K562 (cell line): Measurements from ENCODE around the gene TCIRG1. TPM values are rescaled to one million over a fixed set of nuclear protein-coding genes. Genes with fewer than 3 reads are reported as not detected.

Source experiments
- E2F3 ChIP-seq: fragments of 250-450 bp; sonication (Bioruptor Pico); IDR thresholded peaks from 2 replicates; pipeline ENCODE4 v1.4.0; 2020; ENCODE audit warnings: mild to moderate bottlenecking
- ELF1 ChIP-seq: fragments of 200-800 bp; sonication (Bioruptor generic); IDR thresholded peaks from 2 replicates; pipeline ENCODE4 v1.6.1; 2016; ENCODE audit warnings: missing genetic modification characterization, missing compliant biosample characterization
- FOXM1 ChIP-seq, 2 experiments: fragments of 450-650 bp in 1 of 2; sonication (generic) in 1 of 2; formaldehyde crosslinking in 1 of 2; IDR thresholded peaks; 2 replicates each; pipeline versions ENCODE4 v1.6.1 to v1.9.0; 2017 to 2022; ENCODE audit warnings: low read depth in 2 of 2, mild to moderate bottlenecking in 2 of 2, missing genetic modification reagents in 1 of 2, moderate library complexity in 1 of 2
- KLF13 ChIP-seq: fragments of 450-650 bp; IDR thresholded peaks from 2 replicates; pipeline ENCODE4 v1.6.1; 2016; ENCODE audit warnings: missing genetic modification characterization, low read depth, mild to moderate bottlenecking, missing compliant biosample characterization, moderate library complexity, borderline replicate concordance
- MAZ ChIP-seq, 2 experiments: fragments of 450-650 bp in 1 of 2; sonication (generic) in 1 of 2; formaldehyde crosslinking; IDR thresholded peaks in 1 of 2; conservative IDR thresholded peaks in 1 of 2; 2 replicates each; pipeline versions ENCODE4 v1.4.0 to v1.5.0; 2020; ENCODE audit warnings: mild to moderate bottlenecking in 1 of 2, missing genetic modification reagents in 1 of 2
- MCM7 ChIP-seq, 2 experiments: fragments of 450-650 bp; IDR thresholded peaks; 2 replicates each; pipeline ENCODE4 v1.6.1; 2016 to 2018
- MEF2D ChIP-seq: conservative IDR thresholded peaks from 2 replicates; pipeline ENCODE4 v1.6.1; 2016; ENCODE audit warnings: low read depth, missing genetic modification characterization, missing compliant biosample characterization
- NR3C1 ChIP-seq: sonication (generic); formaldehyde crosslinking; IDR thresholded peaks from 2 replicates; pipeline ENCODE4 v1.8.1; 2022; ENCODE audit warnings: missing genetic modification reagents
- PCBP1 ChIP-seq: fragments of 200-400 bp; formaldehyde crosslinking; IDR thresholded peaks from 2 replicates; pipeline ENCODE4 v1.6.1; 2018; ENCODE audit warnings: mild to moderate bottlenecking, low read depth, low read length; ENCODE audit not compliant: poor library complexity, severe bottlenecking
- POLR3A ChIP-seq: IDR thresholded peaks from 2 replicates; pipeline ENCODE4 v1.6.1; 2011; ENCODE audit warnings: borderline replicate concordance, mild to moderate bottlenecking, moderate library complexity; ENCODE audit not compliant: insufficient read length, insufficient read depth; ENCODE audit errors: extremely low read depth
- PURB ChIP-seq: sonication (generic); formaldehyde crosslinking; IDR thresholded peaks from 2 replicates; pipeline ENCODE4 v1.9.0; 2021; ENCODE audit warnings: low read depth, mild to moderate bottlenecking, missing genetic modification reagents
- RCOR1 ChIP-seq, 2 experiments: IDR thresholded peaks; 2 replicates each; pipeline ENCODE4 v1.6.1; 2012; ENCODE audit warnings: low read depth in 2 of 2, low read length in 2 of 2, borderline replicate concordance in 1 of 2, improper control_type of control experiment in 1 of 2
- SRSF7 ChIP-seq: fragments of 200-400 bp; formaldehyde crosslinking; optimal IDR thresholded peaks from 2 replicates; pipeline ENCODE3; 2017; ENCODE audit warnings: mild to moderate bottlenecking, low read depth, low read length
- STAT6 ChIP-seq: sonication (generic); formaldehyde crosslinking; IDR thresholded peaks from 2 replicates; pipeline ENCODE4 v1.8.1; 2023; ENCODE audit warnings: mild to moderate bottlenecking, missing genetic modification reagents
- THAP12 ChIP-seq: fragments of 250-450 bp; sonication (Bioruptor Pico); IDR thresholded peaks from 2 replicates; pipeline ENCODE4 v1.9.0; 2021; ENCODE audit warnings: mild to moderate bottlenecking, inconsistent platforms
- ZBTB43 ChIP-seq: sonication (generic); formaldehyde crosslinking; IDR thresholded peaks from 2 replicates; pipeline ENCODE4 v1.8.0; 2023; ENCODE audit warnings: mild to moderate bottlenecking, missing genetic modification reagents
- ZNF143 ChIP-seq: sonication (generic); formaldehyde crosslinking; IDR thresholded peaks from 2 replicates; pipeline ENCODE4 v1.9.0; 2022; ENCODE audit warnings: mild to moderate bottlenecking, missing genetic modification reagents
- ZNF780A ChIP-seq: fragments of 250-450 bp; sonication (Bioruptor Pico); IDR thresholded peaks from 2 replicates; pipeline ENCODE4 v1.5.0; 2021; ENCODE audit warnings: mild to moderate bottlenecking
- polyA plus RNA-seq, 8 experiments: library from polyadenylated mRNA; depleted of rRNA in 4 of 8; stranded (reverse) in 5 of 8; unstranded in 3 of 8; fragments of >200 nt; fragmentation: Nextera tagmentation in 2 of 8; fragmentation: Illumina TruSeq in 1 of 8; extraction: Ambion mirVana in 2 of 8; extraction: Trizol in 1 of 8; gene quantifications; 2 replicates each; pipeline versions ENCODE4 v1.2.1 to v1.2.3, GENCODE V29; 2011 to 2014; ENCODE audit warnings: inconsistent platforms in 1 of 8, missing spikeins in 1 of 8
- total RNA-seq, 7 experiments: library from RNA; depleted of rRNA in 6 of 7; stranded (reverse); fragments of >200 nt in 6 of 7; fragmentation: Illumina TruSeq in 2 of 7; extraction: Trizol in 2 of 7; gene quantifications; 2 replicates each; pipeline versions ENCODE4 v1.2.1 to v1.2.3, GENCODE V29; 2011 to 2021; ENCODE audit warnings: low replicate concordance in 1 of 7
- TF ChIP-seq, protein P1 (sequence below): fragments of 250-450 bp; sonication (Bioruptor Pico); IDR thresholded peaks from 2 replicates; pipeline ENCODE4 v1.8.0; 2021; ENCODE audit warnings: mild to moderate bottlenecking, moderate library complexity

Gene TCIRG1
- total and polyA plus RNA-seq, 9 of the 15 experiments (the other 6 are each of a cell fraction or from before 2014, with no cell fraction given): 0.49 to 143 (median 24.4) TPM

DNA sequence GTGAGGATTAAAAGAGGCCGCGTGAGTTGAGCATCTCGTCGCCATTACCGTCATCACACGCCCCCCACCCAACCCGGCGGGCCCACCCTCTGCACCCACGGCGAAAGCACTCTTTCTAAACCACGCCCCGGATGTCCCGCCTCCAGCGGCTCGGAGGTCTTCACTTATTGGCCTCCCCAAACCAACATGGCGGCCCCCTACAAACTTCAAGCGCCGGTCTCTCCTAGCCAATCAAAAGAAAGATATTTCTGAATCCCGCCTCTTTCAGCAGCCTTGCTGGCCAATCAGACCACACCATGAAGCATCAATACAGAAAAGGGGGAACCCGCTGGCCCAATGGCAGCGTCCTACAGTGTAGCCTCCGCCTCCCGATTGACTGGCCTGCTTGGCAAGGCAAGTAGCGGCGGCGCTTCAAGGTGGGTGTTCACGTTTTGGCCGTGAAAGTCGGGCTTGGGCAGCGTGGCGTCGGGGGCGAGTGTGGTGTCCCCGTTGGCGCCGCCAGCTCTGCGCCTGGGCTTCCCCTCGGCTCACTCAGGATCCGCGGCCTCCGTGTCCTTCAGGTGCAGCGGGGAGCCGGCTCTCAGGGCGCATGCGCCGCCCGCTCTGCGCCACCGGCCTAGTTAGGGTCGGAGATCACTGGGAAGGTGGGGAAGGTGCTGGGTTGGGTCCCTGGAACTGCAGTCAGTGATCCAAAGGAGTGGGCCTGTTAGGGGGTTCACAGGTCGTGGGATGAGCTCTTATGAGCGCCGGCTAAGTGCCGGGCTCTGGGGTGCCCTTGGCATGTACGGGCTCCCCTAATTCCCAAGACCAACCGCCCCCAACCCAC, 8.3 kb upstream of the TCIRG1 start, which contains the start of gene NDUFS8 (continued):
- peak in 1 of 2 experiments; percentile 34; a peak in 3 of 4 replicates for TF ChIP-seq MAZ (CRISPR knock-in tag; conservative IDR thresholded peaks at IDR 0.05 in 1 of 2, IDR thresholded peaks at IDR 0.05 in 1 of 2)
- peak; percentile 71; the same call in 1 of the 2 replicates for TF ChIP-seq THAP12 (CRISPR knock-in tag)
- no peak for TF ChIP-seq ZNF143 (CRISPR knock-in tag)
- TF ChIP-seq POLR3A: no peak
- no peak for TF ChIP-seq ZNF780A (CRISPR knock-in tag)
- no peak for TF ChIP-seq ZBTB43 (CRISPR knock-in tag)
- no peak for TF ChIP-seq SRSF7
- TF ChIP-seq FOXM1 (IDR thresholded peaks at IDR 0.05; ENCODE audit: low read depth): no peak
- no peak for TF ChIP-seq FOXM1 (CRISPR knock-in tag; IDR thresholded peaks at IDR 0.05; ENCODE audit: low read depth)
- TF ChIP-seq, protein P1, sequence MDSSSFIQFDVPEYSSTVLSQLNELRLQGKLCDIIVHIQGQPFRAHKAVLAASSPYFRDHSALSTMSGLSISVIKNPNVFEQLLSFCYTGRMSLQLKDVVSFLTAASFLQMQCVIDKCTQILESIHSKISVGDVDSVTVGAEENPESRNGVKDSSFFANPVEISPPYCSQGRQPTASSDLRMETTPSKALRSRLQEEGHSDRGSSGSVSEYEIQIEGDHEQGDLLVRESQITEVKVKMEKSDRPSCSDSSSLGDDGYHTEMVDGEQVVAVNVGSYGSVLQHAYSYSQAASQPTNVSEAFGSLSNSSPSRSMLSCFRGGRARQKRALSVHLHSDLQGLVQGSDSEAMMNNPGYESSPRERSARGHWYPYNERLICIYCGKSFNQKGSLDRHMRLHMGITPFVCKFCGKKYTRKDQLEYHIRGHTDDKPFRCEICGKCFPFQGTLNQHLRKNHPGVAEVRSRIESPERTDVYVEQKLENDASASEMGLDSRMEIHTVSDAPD (CRISPR knock-in tag): no peak
- no peak for TF ChIP-seq E2F3 (CRISPR knock-in tag)
- TF ChIP-seq RCOR1 (IDR thresholded peaks at IDR 0.05; ENCODE audit: borderline replicate concordance in 1 of 2, low read depth in 2 of 2, low read length in 2 of 2): peak in 1 of 2 experiments; percentile 38; a peak in 1 of 4 replicates
- TF ChIP-seq MCM7 (IDR thresholded peaks at IDR 0.05): no peak
- no peak for TF ChIP-seq ELF1 (tag)
- TF ChIP-seq STAT6 (CRISPR knock-in tag): 0 out of 2 replicates have a peak, but pooled peaks have one; percentile 30
- no peak for TF ChIP-seq PURB (CRISPR knock-in tag)
- TF ChIP-seq KLF13 (tag): no peak
- no peak for TF ChIP-seq MEF2D (tag)
- no peak for TF ChIP-seq PCBP1
- no peak for TF ChIP-seq NR3C1 (CRISPR knock-in tag)
